ENCODE results near the gene UMAD1. TPM values are rescaled to one million over a fixed set of nuclear protein-coding genes. Genes with fewer than 3 reads are reported as not detected.

UMAD1 gene
- polyA plus RNA-seq, 10 donors: 8.6 to 12.3 (median 9.9) TPM

DNA sequence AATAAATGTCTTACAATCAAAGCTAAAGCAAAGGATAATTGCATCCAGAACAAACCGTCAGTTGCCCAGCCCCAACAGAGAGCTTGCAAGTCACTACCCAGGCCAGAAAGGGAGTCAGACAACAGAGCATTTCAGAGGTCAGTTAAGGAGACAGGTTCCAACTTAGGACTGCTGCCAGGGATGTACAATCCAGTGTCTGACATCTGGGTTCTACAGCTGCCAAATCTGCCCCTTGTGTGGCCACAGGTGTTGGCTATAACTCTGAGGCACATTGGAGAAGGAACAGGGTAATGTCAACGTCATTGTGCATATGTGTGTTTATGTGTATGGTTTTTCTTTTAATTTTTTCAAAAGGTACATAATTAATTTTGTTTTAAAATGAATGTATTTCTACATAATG, 242.8 kb downstream of the UMAD1 start:
- DNase-seq: peak in 1 of 3 donors; percentile 49

DNA sequence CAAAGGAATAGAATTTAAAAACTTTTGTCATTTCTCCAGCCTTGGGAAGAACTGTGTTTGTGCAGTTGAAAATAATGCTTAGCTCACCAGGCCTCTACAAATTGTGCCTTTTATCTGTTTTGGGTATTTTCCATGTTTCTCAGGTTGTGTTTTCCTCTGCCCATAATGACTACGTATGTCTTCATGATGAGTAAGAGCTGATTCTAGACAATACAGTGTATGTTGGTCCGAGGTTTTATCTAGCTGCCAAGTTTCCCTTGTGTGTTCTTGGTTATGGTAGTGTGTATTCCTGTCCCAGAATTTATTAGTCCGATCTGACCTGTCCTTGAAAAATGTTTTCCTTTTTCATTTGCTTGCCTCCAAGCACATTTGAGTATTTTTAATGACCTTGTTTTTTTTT, 244.3 kb downstream of the UMAD1 start:
- no peak for DNase-seq

DNA sequence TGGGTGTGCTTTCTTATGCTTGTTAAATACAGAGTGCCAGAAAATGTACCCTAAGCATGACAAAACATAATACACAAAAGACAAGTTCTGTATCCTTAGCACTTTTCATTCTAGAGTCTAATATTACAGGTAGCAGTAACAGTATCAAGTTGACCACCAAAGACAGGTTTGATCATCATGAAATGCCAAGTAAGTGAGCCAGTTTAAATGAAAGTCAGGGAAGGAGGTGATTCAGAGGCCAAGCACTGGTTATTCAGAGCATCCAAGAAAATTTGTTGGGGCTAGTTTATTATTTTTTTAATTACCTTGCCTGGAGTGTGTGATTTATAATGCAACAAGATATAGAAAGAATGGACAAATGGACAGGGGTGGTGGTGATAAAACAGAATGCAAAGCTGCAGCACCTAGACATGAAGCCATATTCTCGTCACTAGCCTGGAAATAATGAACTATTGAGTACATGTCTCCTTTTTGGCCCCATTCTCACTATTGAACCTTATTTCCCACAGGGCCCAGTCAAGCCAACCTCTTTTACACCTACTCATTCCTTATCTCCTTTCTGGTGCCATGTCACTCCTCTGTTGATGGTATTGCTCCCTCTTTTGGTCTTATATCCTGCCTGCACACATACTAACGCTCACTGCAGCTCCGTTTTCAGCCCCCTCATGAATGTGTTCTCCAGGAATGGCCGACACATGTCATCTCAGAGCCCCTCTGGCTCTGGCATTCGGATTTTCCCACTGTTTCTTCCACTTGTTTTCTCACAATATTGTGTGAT, 249.4 kb downstream of the UMAD1 start:
- DNase-seq: no peak

DNA sequence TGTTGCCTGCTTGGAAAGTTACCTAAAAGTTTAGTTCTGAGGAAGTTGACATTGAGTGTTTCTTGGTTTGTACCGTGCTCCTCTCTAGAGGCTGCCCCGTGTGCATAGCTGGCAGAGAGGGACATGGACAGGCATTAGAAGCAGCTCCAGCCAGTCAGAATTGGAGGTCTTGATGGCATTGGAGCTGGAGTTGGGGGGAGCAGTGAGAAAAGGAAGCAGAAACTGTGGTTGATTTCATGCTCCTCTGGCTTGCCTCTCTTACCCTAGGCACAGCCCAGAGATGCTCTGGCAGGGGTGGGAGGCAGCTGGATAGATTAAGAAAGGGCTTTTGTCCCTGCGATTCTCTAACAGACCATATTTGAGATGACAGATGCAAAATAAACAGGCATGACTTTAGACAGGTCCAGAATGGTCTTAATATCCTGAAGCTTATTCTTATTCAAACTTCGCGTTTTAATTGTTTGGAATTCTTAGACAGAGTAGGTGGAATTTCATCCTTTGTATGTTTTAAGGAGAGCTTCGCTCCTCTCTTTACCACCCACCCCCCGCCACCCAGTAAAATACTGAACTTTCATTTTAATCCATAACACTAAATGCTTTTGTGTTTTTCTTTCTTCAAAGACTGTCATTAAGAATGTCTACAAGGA, 254.6 kb downstream of the UMAD1 start:
- peak in 2 of 3 donors; percentile 36 to 60 for DNase-seq

DNA sequence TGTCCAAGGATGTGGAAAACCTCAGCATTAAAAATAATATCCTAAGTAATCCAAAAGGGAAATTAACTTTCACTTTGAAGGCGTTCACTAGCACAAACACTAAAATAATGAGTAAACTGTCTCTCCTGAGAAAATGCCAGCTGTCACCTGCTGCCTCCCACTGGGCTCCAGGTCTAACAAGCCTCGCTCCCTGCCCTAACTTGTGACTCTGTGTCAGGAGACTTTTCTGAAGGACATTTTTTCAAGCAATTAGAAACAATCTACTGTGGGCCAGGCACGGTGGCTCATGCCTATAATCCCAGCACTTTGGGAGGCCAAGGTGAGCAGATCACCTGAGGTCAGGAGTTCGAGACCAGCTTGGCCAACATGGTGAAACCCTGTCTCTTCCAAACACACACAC, 255.2 kb downstream of the UMAD1 start:
- no peak for DNase-seq

DNA sequence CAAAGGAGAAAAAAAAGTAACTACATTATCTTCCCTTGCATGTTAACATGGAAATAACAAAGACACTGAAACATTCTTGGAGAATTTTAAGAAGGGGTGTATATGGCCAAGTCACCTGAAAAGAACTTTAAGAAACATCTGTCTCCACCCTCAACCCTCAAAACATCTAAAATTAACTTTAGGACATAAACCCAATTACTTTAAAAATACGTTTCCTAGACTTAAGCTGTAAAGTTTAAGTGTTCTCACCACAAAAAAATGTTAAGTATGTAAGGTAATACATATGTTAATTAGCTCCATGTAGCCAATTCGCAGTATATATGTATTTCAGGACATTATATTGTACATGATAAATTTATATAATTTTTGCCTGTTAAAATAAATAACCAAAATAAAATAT, 257.0 kb downstream of the UMAD1 start:
- no peak for DNase-seq

DNA sequence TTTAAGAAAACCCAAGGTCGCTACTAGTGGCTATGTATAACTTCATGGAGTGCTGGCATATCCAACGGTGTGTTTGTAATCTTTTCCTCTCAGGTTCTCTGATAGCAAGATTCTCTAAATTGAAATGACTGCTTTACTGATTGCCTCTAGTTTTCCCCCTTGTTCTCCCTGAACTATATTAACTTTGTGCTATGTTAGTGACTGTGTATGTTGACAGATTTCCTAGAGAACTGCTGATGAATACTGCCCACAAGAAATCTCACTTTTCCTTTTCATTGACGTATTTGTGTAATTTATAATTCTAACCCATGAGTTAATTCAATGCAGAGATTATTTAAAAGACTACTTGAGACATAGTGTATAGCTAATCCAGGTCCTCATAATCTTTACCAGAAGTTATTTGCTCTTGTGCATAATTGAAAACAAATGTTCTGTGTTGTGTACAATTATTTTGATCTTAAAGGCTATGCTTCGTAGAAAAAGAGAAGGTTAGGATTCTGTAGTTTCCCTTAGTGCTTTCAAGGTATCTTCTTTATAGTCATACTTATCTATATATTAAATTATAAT, 257.5 kb downstream of the UMAD1 start:
- DNase-seq: no peak

DNA sequence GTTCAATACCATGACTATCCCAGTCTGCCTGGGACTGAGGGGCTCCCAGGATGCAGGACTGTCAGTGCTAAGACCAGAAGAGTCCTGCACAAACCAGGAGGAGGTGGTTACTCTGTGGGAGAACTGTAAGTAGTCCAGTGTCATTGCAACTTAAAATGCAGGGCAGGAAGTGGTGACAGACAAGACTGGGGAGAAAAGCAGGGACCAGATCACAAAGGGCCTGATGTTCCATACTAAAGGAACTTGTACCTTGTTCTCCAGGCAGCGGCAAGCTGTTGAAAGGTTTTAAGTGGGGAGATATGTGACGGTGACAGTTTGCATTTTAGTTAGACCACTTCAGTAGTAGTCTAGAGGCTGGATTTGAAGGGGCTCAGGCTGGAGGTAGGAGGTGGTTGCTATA, 262.3 kb downstream of the UMAD1 start:
- DNase-seq: no peak

DNA sequence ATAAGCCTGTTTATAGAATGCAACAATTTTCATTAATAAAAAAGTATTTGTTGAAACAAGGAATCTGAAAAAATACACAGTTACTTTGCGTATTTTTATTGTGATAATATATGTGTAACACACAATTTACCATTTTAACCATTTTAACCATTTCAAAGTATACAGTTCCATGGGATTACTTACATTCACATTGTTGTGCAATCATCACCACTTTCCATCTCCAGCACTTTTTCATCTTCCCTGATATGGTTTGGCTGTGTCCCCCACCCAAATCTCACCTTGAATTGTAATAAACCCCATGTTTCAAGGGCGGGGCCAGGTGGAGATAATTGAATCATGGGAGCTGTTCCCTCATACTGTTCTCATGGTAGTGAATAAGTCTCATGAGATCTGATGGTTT, 266.8 kb downstream of the UMAD1 start:
- no peak for DNase-seq

DNA sequence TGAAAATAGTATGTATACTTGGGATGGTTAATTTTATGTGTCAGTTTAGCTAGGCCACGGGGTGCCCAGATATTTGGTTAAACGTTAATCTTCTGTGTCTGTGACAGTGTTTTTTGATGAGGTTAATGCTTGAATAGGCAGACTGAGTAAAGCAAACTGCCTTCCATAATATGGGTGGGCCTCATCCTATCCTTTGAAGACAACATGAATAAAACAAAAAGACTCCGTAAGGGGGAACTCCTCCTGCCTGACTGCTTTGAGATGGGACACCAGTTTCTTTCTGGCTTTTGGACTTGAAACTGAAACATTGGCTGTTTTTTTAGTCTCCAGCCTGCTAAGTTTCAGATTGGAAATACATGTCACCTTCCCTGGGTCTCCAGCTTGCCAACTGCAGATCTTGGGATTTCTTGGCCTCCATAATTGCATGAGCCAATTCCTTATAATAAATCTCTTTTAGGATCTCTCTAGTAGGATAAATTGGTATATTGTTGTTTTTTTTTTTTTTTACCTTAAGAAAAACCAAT, 268.1 kb downstream of the UMAD1 start:
- DNase-seq: no peak

DNA sequence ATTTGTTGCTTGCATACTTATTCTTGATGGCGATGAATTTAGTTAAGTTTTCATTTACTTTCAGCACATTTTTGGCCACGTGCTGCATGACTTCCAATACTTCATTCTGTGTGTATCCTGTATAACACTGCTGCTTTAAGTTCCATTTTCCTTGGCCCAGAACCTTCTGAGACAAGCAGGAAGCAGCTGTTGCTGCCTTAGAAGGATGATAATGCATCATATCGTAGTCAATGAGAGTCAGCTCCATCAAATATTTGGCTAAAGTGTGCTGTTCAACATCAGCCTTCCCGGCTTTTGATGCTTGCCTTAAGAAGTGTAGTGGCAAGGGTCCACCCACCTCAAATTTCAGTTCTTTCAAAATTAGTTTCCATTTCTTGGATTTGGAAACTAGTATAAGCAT, 268.8 kb downstream of the UMAD1 start:
- peak in 2 of 3 donors; percentile 7 to 20 for DNase-seq

DNA sequence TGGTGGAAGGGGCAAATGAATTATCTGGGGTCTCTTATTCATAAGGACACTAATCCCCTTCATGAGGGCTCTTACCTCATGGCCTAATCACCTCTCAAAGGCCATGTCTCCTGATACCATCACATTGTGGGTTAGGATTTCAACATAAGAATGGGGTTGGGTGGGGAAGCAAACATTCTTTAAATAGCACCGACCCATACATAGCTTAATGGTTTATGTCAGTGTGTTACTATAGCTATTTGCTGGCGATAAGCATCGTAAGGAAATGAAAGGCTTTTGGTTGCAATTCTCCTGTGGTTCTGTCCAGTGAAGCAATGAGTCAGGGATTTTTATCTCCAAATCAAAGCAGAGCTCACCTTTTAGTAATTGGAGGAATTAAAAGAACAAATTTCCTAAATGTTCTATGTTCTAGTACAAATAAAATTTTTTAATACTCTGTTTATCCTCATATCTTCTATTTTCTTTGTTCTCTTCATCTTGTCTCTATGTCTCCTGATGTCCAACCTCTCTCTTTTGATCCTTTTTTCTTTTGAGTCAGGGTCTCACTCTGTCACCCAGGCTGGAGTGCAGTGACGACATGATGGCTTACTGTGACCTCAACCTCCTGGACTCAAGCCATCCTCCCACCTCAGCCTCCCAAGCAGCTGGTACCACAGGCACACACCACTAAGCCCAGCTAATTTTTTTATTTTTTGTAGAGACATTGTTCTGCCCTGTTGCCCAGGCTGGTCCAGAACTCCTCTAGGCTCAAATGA, 271.0 kb downstream of the UMAD1 start:
- peak in 1 of 3 donors; percentile 51 for DNase-seq

DNA sequence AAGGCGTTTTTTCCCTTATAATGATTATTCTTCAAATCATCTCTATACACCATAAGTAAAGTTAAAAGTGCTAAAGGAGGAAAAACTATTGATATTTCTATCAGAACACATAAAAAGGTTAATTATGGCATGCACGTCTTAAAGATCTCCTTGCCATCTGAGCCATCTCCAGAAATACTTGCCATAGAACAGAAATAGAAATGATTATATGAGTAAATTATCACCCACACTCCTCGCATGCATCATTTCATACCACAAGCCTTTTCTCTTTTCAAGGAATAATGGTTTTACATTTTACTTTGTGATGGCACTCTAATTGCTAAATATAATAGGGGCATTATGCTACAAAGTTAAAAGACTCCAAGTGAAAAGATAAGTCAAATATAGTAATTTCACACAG, 272.4 kb downstream of the UMAD1 start:
- DNase-seq: no peak

DNA sequence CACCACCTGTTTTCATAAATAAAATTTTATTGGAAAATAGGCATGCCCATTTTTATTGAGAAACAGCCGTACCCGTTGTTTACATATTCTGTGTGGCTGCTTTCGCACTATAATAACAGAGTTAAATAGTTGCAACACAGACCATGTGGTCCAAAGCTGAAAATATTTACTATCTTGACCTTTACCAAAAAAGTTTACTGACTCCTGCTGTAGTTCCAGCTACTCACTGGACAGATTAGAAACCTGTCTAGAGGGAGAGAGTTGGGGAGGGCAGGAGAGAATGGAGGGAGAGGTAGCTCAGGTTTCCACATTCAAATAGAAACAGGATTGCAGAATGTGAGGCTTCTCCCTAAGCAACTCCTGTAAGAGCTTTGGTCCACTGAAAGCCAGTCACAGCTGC, 273.0 kb downstream of the UMAD1 start:
- DNase-seq: peak in 1 of 3 donors; percentile 16

DNA sequence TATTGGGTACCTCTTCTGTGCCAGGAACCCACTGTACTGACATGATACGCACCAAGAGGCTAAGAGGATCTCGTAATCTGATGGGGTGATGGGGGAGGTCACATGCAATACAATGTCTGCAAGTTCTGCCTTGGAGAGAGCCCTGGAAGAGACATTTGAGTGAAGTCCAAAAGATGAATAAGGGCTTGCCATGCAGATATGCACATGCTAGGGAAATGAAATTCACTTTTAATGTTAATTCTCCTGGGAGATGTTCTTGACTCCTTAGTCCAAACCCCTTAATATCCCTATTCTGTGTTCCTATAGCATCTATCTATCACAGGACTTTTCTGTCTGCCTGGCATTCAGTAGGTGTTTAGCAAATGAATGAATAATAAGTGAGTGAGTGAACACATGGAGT, 274.0 kb downstream of the UMAD1 start:
- no peak for DNase-seq

DNA sequence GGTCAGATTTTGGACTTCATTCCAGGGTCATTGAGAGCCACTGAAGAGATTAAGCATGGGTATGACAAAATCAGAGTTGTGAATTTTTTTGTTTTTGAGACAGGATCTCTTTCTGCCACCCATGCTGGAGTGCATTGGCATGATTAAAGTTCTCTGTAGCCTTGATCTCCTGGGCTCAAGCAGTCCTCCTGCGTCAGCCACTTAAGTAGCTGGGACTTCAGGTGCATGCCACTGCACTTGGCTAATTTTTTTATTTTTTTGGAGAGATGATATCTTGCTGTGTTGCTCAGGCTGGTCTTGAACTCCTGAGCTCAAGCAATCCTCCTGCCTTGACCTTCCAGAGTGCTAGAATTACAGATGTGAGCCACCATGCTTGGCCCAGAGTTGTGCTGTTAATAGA, 275.5 kb downstream of the UMAD1 start:
- no peak for DNase-seq

DNA sequence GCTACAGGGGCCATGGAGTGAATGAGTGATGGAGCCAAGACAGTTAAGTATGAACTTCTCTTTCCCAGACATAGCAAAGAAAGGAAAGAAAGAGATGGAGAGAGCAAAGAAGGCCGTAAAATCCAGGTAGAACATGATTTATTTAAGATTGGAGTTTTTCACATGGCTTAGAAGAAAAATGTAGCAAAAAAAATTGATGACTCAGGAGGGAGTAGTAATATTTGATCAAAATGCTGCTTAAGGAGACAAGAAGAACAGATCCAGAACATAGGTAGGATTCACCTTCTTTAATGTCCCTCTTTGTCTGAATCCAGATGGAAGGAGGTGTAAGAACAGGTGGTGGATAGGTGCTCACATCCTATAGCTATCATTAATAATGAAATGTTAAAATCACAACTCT, 277.0 kb downstream of the UMAD1 start:
- DNase-seq: no peak

DNA sequence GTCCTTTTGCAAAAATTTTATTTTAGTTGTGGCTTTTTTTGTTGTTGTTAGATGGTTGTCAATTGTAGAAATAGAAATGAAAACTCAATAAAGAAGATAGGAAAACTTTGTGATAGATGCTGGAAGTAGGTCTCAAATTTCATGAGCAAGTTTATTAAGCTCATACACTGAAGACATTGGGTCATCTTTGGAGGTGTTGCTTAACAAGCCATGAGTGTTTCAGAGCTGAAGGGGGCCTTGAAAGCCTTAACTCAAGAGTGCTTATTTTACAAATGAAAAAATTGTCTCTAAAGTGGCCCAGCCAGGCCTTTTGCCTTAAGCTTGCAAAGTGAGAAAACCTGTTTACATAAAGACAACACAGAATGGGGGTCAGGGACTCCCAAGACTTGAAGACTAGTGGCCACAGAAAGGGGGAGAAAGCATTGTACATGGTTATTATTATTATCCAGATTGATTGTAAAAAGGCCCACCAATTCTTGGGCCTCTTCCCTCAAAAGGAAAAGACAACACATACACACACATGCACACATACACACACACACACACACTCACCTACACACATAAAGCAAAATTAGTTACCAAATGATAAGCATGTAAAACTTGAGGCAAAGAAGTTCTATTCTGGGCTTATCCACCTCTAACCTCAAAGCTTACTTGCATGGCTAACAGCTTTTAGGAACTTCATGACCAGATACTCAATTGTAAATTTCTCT, 278.3 kb downstream of the UMAD1 start:
- DNase-seq: no peak

DNA sequence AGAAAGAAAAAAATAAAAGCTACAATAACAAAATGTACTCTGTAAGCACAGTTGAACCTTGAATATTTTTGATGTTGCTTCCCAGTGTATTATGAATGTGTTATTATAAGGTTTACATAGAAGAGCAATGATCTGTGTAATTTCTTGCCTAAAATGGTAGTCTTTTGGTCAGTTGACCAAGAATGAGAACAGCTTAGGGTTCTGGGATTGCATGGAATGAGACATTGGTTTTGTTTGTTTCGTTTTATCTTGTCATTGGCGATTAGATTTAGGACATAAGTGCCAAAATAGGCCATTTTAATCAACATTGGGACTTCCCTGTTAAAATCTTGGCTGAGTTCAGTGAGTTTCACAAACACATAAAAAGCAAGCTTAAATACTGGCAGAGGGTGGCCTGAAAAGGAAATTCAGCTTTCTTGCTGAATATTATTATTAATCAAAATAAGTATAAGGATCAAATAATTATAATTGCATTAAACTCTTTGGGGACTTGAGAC, 278.9 kb downstream of the UMAD1 start:
- no peak for DNase-seq

DNA sequence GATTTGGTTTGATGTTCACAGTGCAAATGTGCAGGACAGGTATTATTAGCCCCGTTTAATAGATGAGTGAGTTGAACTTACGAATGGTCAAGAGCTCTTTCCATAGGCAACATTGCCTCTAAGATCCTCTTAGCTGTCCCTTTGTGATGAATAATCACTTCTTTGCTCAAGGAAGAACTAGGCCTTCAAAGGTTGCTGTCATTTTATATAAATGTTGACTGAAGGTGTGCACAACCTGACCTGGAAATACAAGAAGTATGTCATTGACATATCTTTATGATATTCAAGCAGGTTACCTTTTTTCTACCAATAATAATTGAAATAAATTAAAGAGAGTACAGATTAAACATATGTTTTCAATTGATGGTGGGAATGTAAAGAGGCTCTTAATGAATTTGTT, 279.5 kb downstream of the UMAD1 start:
- DNase-seq: no peak

DNA sequence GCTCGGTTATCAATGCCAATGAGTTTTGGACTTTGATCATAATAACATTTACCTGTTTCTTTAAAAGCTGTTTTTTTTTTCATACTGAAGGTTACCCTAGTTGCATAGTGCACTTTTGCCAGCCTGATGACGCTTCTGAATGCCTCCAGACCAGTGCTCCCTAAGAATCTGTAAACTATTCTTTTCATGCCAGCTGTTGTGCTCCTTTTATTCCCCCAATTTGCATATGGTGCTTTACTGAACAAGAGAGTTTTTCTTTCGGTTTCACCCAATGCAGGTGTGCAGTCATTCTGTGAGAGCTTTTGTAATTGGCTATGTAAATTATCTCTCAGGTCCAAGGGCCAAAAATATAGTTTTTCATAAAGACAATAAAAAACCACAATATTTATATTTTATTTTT, 279.9 kb downstream of the UMAD1 start:
- no peak for DNase-seq
